ENCODE measurements around the gene EHMT1.

GRCh38 chr9:137569609-137570203 lies 49.1 kb upstream of the EHMT1 start:
- no peak for TF ChIP-seq CTCF (conservative IDR thresholded peaks at IDR 0.05)
- no peak for TF ChIP-seq ZFX (IDR thresholded peaks at IDR 0.05)

Data from C4-2B (cell line).